Subcutaneous abdominal adipose tissue (tissue), 5 donors: ENCODE results near the gene MSI2.

ENCODE experiments used
- H3K27ac ChIP-seq: one replicate; pipeline ENCODE4 v1.7.0; 2013; ENCODE audit warnings: low read depth, mild to moderate bottlenecking, inconsistent platforms, low read length, moderate library complexity
- H3K27me3 ChIP-seq, 5 donors: one replicate each; pipeline ENCODE4 v1.7.0; 2013; ENCODE audit warnings: low read length in 5 of 5, inconsistent platforms in 1 of 5; ENCODE audit not compliant: control insufficient read depth in 5 of 5, insufficient read depth in 4 of 5
- H3K36me3 ChIP-seq, 5 donors: one replicate each; pipeline ENCODE4 v1.7.0; 2013; ENCODE audit warnings: low read length in 5 of 5; ENCODE audit not compliant: control insufficient read depth in 5 of 5, insufficient read depth in 5 of 5
- H3K4me1 ChIP-seq, 5 donors: one replicate each; pipeline ENCODE4 v1.7.0; 2013; ENCODE audit warnings: low read length in 5 of 5, mild to moderate bottlenecking in 3 of 5, moderate library complexity in 1 of 5; ENCODE audit not compliant: control insufficient read depth in 5 of 5, insufficient read depth in 5 of 5
- H3K4me3 ChIP-seq, 5 donors: one replicate each; pipeline ENCODE4 v1.7.0; 2013; ENCODE audit warnings: low read length in 5 of 5, low read depth in 1 of 5
- H3K9ac ChIP-seq, 5 donors: one replicate each; pipeline ENCODE4 v1.7.0; 2013; ENCODE audit warnings: low read length in 5 of 5, mild to moderate bottlenecking in 4 of 5, moderate library complexity in 3 of 5
- H3K9me3 ChIP-seq, 5 donors: one replicate each; pipeline ENCODE4 v1.7.0; 2013; ENCODE audit warnings: low read length in 5 of 5; ENCODE audit not compliant: control insufficient read depth in 5 of 5
- donor health status: healthy.
- donor health status: healthy.
- donor health status: healthy.
- donor health status: healthy.
- donor health status: healthy.

The MSI2 gene

GRCh38 chr17:57404795-57405490 lies 148.6 kb downstream of the MSI2 start:
- Histone ChIP-seq H3K27ac (no peak overlapping the region), H3K27me3 (no peaks in the 10 kb centered on the region), H3K9me3 (no peaks in the 10 kb centered on the region), H3K4me3 (no peak overlapping the region), H3K9ac (no peak overlapping the region), H3K4me1 (no peaks in the 10 kb centered on the region), H3K36me3 (peaks cover 0 to 13% (median 8%) of the 10 kb centered on the region in 5 donors)

- no peaks in the 10 kb centered on the region for H3K4me1 ChIP-seq
- no peak overlapping the region for H3K9ac ChIP-seq
- H3K4me3 ChIP-seq, result no peak overlapping the region
These were observed 149.3 kb downstream of the MSI2 start for GRCh38 chr17:57405491-57406072.

DNA sequence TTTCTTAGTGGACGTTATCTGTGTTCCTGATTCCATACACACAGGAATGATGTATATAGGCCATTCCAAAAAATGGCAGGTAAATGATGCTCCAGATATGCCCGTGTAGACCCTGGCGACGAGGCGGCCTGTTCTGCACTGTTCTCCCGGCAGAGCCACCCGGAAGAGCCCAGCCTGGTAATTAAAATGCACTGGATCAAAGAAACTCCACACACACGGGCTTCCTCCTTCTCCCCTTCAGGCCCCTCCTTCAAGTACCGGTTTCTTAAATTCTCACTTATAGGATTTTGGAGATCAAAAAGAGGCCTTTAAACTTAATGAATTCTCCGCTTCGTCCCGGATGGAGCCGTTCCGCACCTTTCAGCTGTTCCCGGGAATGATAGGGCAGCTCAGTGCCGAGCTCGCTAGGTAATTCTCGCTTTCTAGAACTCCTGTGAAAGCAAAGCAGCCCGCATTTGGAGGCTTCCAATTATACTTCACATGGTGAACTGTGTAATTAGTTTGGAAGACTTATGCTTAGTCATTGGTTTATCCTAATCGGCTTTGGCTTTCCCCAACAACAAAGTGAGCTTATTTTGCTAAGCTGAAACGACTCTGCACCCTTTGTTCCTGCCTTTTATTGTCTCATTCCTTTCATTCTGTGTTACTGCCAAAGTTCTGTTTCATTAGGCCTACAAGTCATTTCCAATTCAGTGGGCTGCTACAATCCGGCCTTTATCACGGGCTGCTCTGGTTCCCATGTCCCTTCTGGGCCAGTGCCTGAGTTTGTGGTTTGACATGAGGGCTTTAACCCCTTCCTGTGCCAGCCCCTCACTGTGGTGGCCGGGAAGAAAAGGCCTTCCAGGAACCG lies 150.0 kb downstream of the MSI2 start:
- Histone ChIP-seq H3K9ac (no peak overlapping the region), H3K4me3 (no peak overlapping the region), H3K4me1 (no peaks in the 10 kb centered on the region), H3K27ac (no peak overlapping the region), H3K9me3 (no peaks in the 10 kb centered on the region), H3K27me3 (no peaks in the 10 kb centered on the region), H3K36me3 (peaks cover 0 to 13% (median 7%) of the 10 kb centered on the region in 5 donors)

More at GRCh38 chr17:57405491-57406072, 149.3 kb downstream of the MSI2 start:
- H3K36me3 ChIP-seq, result peaks cover 0 to 13% (median 8%) of the 10 kb centered on the region in 5 donors
- H3K9me3 ChIP-seq, result no peaks in the 10 kb centered on the region
- H3K27ac ChIP-seq, result no peak overlapping the region
- H3K27me3 ChIP-seq, result no peaks in the 10 kb centered on the region

DNA sequence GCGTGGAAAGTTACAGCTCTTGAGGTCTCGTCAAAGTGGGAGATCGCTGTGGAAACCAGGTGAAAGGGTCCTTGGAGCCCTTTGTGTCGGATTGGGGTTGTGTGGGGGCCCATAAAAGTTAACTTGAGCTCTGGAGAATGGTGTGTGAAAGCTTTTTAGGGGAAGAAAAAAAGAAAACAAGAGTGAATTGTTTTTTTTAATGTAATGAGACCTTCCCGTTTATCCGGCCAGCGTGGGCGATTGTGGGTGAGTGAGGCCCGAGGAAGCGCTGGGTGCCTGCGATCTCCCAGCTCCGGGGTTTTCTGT lies 150.6 kb downstream of the MSI2 start:
- no peak overlapping the region for H3K9ac ChIP-seq
- H3K27me3 ChIP-seq, result no peaks in the 10 kb centered on the region
- no peak overlapping the region for H3K27ac ChIP-seq
- no peaks in the 10 kb centered on the region for H3K9me3 ChIP-seq
- H3K36me3 ChIP-seq, result peaks cover 0 to 8% (median 1%) of the 10 kb centered on the region in 5 donors
- H3K4me1 ChIP-seq, result no peaks in the 10 kb centered on the region
- H3K4me3 ChIP-seq, result no peak overlapping the region

DNA sequence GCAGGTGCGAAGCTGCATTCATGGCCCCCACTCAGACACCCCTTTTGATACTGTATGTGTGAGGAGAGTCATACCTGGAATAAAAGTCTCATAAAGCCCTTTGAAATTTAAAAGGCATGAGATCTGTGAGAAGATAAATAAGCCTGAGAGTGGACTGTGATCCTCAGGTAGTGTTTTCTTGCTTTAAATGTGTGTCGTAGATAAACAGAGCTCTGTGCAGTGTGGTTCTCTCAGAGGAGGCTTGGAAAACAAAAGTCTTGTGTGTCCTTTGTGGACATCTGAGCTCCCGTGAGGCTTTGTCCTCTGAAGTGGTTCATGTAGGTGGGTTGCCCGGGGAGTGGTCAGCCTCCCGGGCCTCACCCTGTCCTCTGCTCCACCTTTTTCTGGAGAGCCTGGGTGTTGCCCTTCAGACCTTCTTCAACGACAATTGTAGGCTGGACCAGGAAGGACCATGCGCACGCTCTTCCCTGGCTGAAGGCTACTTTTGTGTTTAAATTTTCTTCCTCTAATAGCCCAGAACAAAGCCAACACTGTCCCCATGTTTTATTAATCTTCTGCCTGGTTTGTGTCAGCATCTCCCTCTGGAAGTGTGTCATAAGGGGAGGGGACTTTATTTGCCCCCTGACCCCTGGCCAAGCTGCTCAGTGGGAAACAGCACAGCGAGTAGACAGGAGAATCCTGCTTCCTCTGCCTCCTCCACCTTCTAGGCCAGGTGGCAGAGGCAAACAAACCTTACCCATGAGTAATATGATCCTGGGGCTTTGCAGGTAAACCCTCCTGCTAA lies 151.2 kb downstream of the MSI2 start:
- no peaks in the 10 kb centered on the region for H3K4me1 ChIP-seq
- H3K9me3 ChIP-seq, result no peaks in the 10 kb centered on the region

GRCh38 chr17:57408071-57408811 lies 151.9 kb downstream of the MSI2 start:
- no peak overlapping the region for H3K27ac ChIP-seq
- no peak overlapping the region for H3K9ac ChIP-seq
- H3K9me3 ChIP-seq, result no peaks in the 10 kb centered on the region
- H3K4me1 ChIP-seq, result no peaks in the 10 kb centered on the region
- no peak overlapping the region for H3K4me3 ChIP-seq
- H3K36me3 ChIP-seq, result peaks cover 0 to 5% (median 0%) of the 10 kb centered on the region in 5 donors
- H3K27me3 ChIP-seq, result no peaks in the 10 kb centered on the region

More for the DNA sequence above, 151.2 kb downstream of the MSI2 start:
- Histone ChIP-seq H3K4me3 (no peak overlapping the region), H3K9ac (no peak overlapping the region), H3K36me3 (peaks cover 0 to 5% (median 0%) of the 10 kb centered on the region in 5 donors), H3K27ac (no peak overlapping the region), H3K27me3 (no peaks in the 10 kb centered on the region)

DNA sequence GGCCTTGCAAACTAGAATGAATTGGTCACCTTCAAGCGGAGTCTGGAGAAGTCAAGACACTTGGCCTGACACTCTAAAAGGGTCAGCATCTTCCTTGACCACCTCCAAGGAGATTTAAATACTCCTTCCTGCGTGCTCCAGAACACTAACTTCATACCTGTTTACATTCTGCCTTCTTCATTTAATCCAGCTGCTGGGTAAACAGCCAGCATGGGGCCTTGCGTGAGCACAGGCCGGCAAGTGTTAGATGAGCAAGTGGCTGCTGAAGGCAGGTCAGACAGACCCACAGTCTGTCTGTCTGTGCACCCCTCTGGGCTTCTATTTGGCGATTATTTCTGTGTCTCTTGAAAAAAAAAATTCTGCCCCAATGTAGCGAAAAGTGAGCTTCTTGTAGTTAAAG lies 153.8 kb downstream of the MSI2 start:
- Histone ChIP-seq H3K4me1 (no peaks in the 10 kb centered on the region), H3K4me3 (no peak overlapping the region), H3K36me3 (no peaks in the 10 kb centered on the region), H3K9ac (no peak overlapping the region), H3K27me3 (no peaks in the 10 kb centered on the region), H3K9me3 (no peaks in the 10 kb centered on the region), H3K27ac (no peak overlapping the region)

DNA sequence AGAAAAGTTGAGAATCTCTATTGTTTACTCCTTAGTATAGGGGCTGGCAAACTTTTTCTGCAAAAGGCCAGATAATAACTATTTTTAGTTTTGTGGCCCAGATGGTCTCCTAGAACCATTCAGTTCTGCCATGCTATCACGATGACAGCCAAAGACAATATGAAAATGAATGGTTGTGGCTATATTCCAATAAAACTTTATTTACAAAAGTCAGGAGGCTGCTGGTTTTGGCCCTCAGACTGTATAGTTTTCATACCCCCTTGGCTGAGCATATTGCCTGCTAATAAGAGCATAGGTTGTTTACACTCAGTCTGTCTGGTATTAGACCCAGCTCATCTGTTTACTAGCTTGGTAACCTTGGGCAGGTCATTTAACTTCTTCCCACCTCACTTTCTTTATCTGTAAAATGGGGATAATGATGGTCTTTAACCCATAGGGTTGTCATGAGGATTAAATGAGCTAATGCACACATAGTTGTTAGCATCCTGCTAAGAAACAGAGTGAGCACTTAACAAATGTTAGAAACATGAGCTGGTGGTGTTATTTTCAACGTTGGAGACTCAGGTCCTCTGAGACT lies 156.3 kb downstream of the MSI2 start:
- no peaks in the 10 kb centered on the region for H3K36me3 ChIP-seq
- no peak overlapping the region for H3K9ac ChIP-seq
- peaks cover 0 to 5% (median 0%) of the 10 kb centered on the region in 5 donors for H3K4me1 ChIP-seq
- no peak overlapping the region for H3K27ac ChIP-seq
- no peak overlapping the region for H3K4me3 ChIP-seq
- no peaks in the 10 kb centered on the region for H3K9me3 ChIP-seq
- H3K27me3 ChIP-seq, result no peaks in the 10 kb centered on the region
